Ascending aorta (tissue), 2 donors: ENCODE measurements around the gene TALDO1. TPM values are rescaled to one million over a fixed set of nuclear protein-coding genes. Genes with fewer than 3 reads are reported as not detected.
A peak's percentile ranks its signal among the peaks of the same experiment; 100 is the strongest.

Source experiments
- DNase-seq, 2 donors: peaks; one replicate each; pipeline ENCODE4 v3.0.0-alpha.2; 2019; ENCODE audit warnings: low spot score in 2 of 2
- H3K27ac ChIP-seq, 2 donors: fragments of 200-600 bp; sonication (generic); one replicate each; pipeline ENCODE4 v1.5.1; 2016 to 2017; ENCODE audit warnings: mild to moderate bottlenecking in 1 of 2
- H3K27me3 ChIP-seq: fragments of 200-600 bp; sonication (generic); one replicate; pipeline ENCODE4 v1.5.1; 2017
- H3K36me3 ChIP-seq, 2 donors: fragments of 200-600 bp; sonication (generic); one replicate each; pipeline ENCODE4 v1.5.1; 2016
- H3K4me1 ChIP-seq, 2 donors: fragments of 200-600 bp; sonication (generic); one replicate each; pipeline ENCODE4 v1.5.1; 2016 to 2017; ENCODE audit warnings: mild to moderate bottlenecking in 1 of 2
- H3K4me3 ChIP-seq, 2 donors: fragments of 200-600 bp; sonication (generic); one replicate each; pipeline ENCODE4 v1.5.1; 2016 to 2017; ENCODE audit warnings: mild to moderate bottlenecking in 1 of 2
- H3K9me3 ChIP-seq, 2 donors: fragments of 200-600 bp; sonication (generic); one replicate each; pipeline ENCODE4 v1.5.1; 2016
- intact Hi-C: fragments of 100-400 bp; cut with DNase I; formaldehyde crosslinking; loops from one replicate; pipeline ENCODE4 v1.15.1; 2023
- total RNA-seq: library from RNA; depleted of rRNA; stranded (reverse); fragments of >200 nt; gene quantifications from one replicate; pipeline ENCODE4 v1.1.0, GENCODE V29; 2016
- TF ChIP-seq, protein P1 (sequence below), 3 experiments: fragments of 200-600 bp in 2 of 3; fragments of 450-650 bp in 1 of 3; sonication (generic) in 2 of 3; IDR thresholded peaks; one replicate each; pipeline ENCODE4 v1.5.1; 2016 to 2019; ENCODE audit warnings: antibody characterized with exemption in 3 of 3, mild to moderate bottlenecking in 1 of 3, moderate library complexity in 1 of 3

Gene TALDO1
- total RNA-seq, 1 donor from 2014 or later, result 245 TPM

DNA sequence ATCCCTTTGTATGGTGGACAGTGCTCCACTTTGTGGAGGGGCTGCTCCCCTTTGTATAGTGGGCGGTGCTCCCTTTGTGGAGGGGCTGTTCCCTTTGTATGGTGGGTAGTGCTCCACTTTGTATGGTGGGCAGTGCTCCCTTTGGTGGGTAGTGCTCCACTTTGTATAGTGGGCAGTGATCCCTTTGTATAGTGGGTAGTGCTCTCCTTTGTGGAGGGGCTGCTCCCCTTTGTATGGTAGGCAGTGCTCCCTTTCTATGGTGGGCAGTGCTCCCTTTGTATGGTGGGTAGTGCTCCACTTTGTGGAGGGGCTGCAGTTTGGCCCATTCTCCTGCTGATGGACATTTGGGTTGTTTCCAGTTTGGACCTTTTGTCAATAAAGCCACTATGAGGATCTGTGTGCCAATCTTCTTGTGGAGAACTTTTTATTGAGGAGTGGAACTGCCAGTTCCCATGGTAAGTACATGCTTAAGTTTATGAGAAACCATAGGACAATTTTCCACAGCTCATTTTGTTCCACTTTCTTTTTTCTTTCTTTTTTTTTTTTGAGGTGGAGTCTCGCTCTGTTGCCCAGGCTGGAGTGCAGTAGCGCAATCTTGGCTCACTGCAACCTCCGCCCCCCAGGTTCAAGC is 4.6 kb upstream of the TALDO1 start:
- Histone ChIP-seq H3K4me1 (peaks cover 0 to 7% of the 10 kb centered on the region in 2 donors), H3K9me3 (no peaks in the 10 kb centered on the region), H3K4me3 (no peak overlapping the region), H3K36me3 (no peaks in the 10 kb centered on the region), H3K27ac (no peak overlapping the region), H3K27me3 (no peaks in the 10 kb centered on the region)
- intact Hi-C loops, result no loop called here
- no peak for DNase-seq
- TF ChIP-seq, protein P1, sequence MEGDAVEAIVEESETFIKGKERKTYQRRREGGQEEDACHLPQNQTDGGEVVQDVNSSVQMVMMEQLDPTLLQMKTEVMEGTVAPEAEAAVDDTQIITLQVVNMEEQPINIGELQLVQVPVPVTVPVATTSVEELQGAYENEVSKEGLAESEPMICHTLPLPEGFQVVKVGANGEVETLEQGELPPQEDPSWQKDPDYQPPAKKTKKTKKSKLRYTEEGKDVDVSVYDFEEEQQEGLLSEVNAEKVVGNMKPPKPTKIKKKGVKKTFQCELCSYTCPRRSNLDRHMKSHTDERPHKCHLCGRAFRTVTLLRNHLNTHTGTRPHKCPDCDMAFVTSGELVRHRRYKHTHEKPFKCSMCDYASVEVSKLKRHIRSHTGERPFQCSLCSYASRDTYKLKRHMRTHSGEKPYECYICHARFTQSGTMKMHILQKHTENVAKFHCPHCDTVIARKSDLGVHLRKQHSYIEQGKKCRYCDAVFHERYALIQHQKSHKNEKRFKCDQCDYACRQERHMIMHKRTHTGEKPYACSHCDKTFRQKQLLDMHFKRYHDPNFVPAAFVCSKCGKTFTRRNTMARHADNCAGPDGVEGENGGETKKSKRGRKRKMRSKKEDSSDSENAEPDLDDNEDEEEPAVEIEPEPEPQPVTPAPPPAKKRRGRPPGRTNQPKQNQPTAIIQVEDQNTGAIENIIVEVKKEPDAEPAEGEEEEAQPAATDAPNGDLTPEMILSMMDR (IDR thresholded peaks at IDR 0.05), result no peak

DNA sequence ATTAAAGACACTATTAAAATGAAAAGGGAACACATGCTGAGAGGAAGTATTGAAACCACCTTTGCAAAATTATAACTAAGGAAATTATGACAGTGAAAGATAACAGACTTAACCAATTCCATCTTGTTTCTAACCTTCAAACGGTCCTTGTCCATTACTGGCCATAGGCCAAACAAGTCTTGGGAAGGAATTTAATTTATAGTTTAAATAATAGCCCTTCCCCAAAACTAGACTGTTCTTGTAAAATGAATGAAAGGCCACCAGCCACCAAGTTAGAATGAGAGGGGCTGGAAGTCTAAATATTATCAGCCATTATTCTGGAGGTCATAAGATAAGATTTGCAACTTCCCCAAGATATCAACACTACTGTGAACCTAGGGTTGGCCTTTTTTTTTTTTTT is 1.8 kb upstream of the TALDO1 start:
- intact Hi-C loops, result loop anchor here (5.0 kb wide), 1 partner anchor 52 kb away; the partner anchor contains the start of gene SLC25A22
- Histone ChIP-seq H3K4me1 (peaks cover 0 to 18% of the 10 kb centered on the region in 2 donors), H3K27me3 (no peaks in the 10 kb centered on the region), H3K27ac (no peak overlapping the region), H3K9me3 (no peaks in the 10 kb centered on the region), H3K4me3 (no peak overlapping the region), H3K36me3 (no peaks in the 10 kb centered on the region)
- TF ChIP-seq, protein P1 (IDR thresholded peaks at IDR 0.05), result no peak
- no peak for DNase-seq

DNA sequence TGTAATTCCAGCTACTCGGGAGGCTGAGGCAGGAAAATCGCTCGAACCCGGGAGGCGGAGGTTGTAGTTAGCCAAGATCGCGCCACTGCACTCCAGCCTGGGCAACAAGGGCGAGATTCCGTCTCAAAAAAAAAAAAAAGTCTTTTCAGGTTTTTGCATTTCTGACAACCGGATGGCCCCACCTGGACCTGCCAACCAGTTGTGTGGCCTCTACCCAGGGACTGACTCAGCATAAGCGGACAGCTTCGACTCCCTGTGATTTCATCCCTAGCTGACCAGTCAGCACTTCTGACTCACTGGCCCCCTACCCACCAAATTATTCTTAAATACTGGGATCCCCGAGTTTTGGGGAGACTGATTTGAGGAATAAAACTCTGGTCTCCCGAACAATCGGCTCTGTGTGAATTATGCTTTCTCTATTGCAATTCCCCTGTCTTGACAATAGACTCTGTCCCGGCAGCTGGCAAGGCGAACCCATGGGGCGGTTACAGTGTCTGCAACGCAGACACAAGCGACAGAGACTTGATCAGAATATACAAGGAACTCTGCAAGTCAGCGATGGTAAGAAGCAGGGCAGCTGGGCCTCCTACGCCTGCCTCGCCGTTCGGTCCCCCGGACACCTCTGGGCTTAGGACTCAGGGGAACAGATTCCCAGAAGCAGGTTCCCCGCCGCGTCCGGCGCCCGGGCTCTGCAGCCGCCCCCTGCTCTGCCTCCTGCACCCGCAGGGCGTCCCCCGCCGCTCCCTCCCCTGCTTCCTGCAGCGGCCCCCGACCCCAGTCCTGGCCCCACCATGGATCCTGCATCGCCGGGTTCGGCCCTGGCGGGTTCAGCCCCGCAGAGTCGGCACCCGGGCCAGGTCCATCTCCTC is 741 bp upstream of the TALDO1 start:
- Histone ChIP-seq H3K36me3 (no peaks in the 10 kb centered on the region), H3K27ac (peak overlapping the region; percentile 94 to 97), H3K4me1 (peaks cover 0 to 18% of the 10 kb centered on the region in 2 donors), H3K9me3 (no peaks in the 10 kb centered on the region), H3K27me3 (no peaks in the 10 kb centered on the region), H3K4me3 (peak overlapping the region; percentile 98 to 99)
- intact Hi-C loops, result loop anchor here (1.0 to 5.0 kb wide), 4 partner anchors 18 to 178 kb away; partner anchors contain the start of genes GATD1 and SLC25A22
- TF ChIP-seq, protein P1 (IDR thresholded peaks at IDR 0.05), result no peak
- no peak for DNase-seq

DNA sequence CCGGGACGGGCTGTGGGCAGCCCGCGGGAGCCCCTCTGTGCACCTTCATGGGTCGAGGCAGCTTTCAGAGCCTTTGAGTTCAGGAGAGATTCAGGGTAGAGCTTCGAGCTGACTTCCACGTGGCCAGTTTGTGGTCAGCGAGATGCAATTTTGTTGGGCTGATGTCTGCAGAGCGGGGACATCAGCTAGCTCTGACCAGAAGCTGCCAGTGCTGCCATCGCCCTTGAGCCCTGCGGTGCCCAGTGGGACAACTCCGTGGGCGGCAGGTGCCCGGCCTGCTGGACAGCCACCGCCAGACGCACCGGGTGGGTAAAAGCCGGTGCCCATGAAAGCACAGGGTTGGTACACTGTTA is 719 bp downstream of the TALDO1 start:
- H3K4me1 ChIP-seq, result peaks cover 0 to 18% of the 10 kb centered on the region in 2 donors
- intact Hi-C loops, result loop anchor here (5.0 kb wide), 1 partner anchor 49 kb away; the partner anchor contains the start of gene SLC25A22
- no peak for DNase-seq
- H3K36me3 ChIP-seq, result peaks cover 0 to 7% of the 10 kb centered on the region in 2 donors
- H3K27ac ChIP-seq, result peak overlapping the region; percentile 94 to 97
- TF ChIP-seq, protein P1 (IDR thresholded peaks at IDR 0.05), result no peak
- H3K9me3 ChIP-seq, result no peaks in the 10 kb centered on the region
- H3K4me3 ChIP-seq, result peak overlapping the region; percentile 98 to 99
- no peaks in the 10 kb centered on the region for H3K27me3 ChIP-seq

DNA sequence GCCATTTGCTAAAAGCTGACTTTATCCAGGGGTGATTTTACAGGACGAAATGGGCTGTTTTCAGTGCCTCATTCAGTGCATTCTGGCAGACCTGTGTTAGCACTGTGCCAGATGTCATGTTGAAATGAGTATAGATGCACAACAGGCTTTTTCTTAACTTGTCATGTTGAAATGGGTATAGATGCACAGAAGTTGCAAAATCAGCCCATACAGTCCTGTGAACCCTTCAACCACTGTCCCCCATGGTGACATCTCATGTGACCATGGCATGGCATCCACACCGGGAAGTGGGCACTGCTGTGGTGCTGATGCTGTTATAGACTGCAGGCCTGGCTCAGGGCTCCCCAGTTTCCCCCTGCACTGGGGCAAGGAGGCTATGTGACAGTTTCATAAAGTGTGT is 2.5 kb downstream of the TALDO1 start:
- intact Hi-C loops, result loop anchor here (5.0 kb wide), 1 partner anchor 48 kb away; the partner anchor contains the start of gene SLC25A22
- Histone ChIP-seq H3K4me1 (peaks cover 0 to 18% of the 10 kb centered on the region in 2 donors), H3K27me3 (no peaks in the 10 kb centered on the region), H3K9me3 (no peaks in the 10 kb centered on the region), H3K4me3 (no peak overlapping the region), H3K36me3 (peaks cover 0 to 8% of the 10 kb centered on the region in 2 donors), H3K27ac (no peak overlapping the region)
- DNase-seq, result no peak
- TF ChIP-seq, protein P1 (IDR thresholded peaks at IDR 0.05), result no peak
